HEK293 (cell line): Measurements from ENCODE around the gene SAMD4B.

Experiments
- CTCF ChIA-PET: fragments of 350-600 bp; formaldehyde crosslinking; extraction: SDS; loops from one replicate; lab custom pipeline; 2021; ENCODE audit warnings: antibody characterized with exemption; lab: Yijun Ruan, JAX
- POLR2A ChIA-PET: fragments of 300-600 bp; formaldehyde crosslinking; extraction: SDS; loops from one replicate; lab custom pipeline; 2020; ENCODE audit warnings: antibody characterized with exemption, inconsistent platforms; lab: Yijun Ruan, JAX
- H3K27ac ChIP-seq: fragments of 200-500 bp; sonication (Bioruptor generic); 2 replicates; pipeline ENCODE4 v1.5.1; 2014; ENCODE audit warnings: low read depth, low read length, control low read depth, inconsistent platforms; ENCODE audit errors: extremely low read depth
- H3K36me3 ChIP-seq, 2 experiments: fragments of 200-500 bp in 1 of 2; sonication (Bioruptor generic) in 1 of 2; 1 replicate in 1 of 2; 2 replicates in 1 of 2; pipeline ENCODE4 v1.5.1; 2014 to 2017; ENCODE audit warnings: inconsistent platforms in 2 of 2, low read length in 2 of 2; ENCODE audit not compliant: control insufficient read depth in 2 of 2, insufficient read depth in 1 of 2
- H3K4me1 ChIP-seq: fragments of 200-500 bp; sonication (Bioruptor generic); 2 replicates; pipeline ENCODE4 v1.5.1; 2014; ENCODE audit warnings: mild to moderate bottlenecking, low read length, inconsistent platforms; ENCODE audit not compliant: control insufficient read depth, insufficient read depth
- H3K4me3 ChIP-seq: 2 replicates; pipeline ENCODE4 v1.5.1; 2011; ENCODE audit warnings: low read depth, mild to moderate bottlenecking, control low read depth, low read length, moderate library complexity
- H3K9me3 ChIP-seq: fragments of 200-500 bp; sonication (Bioruptor generic); 2 replicates; pipeline ENCODE4 v1.5.1; 2014; ENCODE audit warnings: low read depth, low read length, inconsistent platforms; ENCODE audit not compliant: control insufficient read depth, insufficient read depth
- HOXA7 ChIP-seq: sonication (generic); formaldehyde crosslinking; IDR thresholded peaks from 2 replicates; pipeline ENCODE4 v1.8.1; 2022; ENCODE audit warnings: missing genetic modification reagents, borderline replicate concordance
- KLF17 ChIP-seq: fragments of 450-650 bp; formaldehyde crosslinking; IDR thresholded peaks from 2 replicates; pipeline ENCODE4 v1.5.1; 2016; ENCODE audit warnings: missing biosample characterization, missing genetic modification characterization
- MYNN ChIP-seq: fragments of 450-650 bp; formaldehyde crosslinking; IDR thresholded peaks from 2 replicates; pipeline ENCODE4 v1.5.1; 2016; ENCODE audit warnings: missing biosample characterization, missing genetic modification characterization, borderline replicate concordance
- PRDM2 ChIP-seq: fragments of 450-650 bp; formaldehyde crosslinking; IDR thresholded peaks from 2 replicates; pipeline ENCODE4 v1.5.1; 2016; ENCODE audit warnings: missing biosample characterization, missing genetic modification characterization, borderline replicate concordance
- SP2 ChIP-seq: fragments of 450-650 bp; formaldehyde crosslinking; IDR thresholded peaks from 2 replicates; pipeline ENCODE4 v1.5.1; 2016; ENCODE audit warnings: missing biosample characterization, missing genetic modification characterization
- ZBTB10 ChIP-seq: fragments of 450-650 bp; formaldehyde crosslinking; IDR thresholded peaks from 2 replicates; pipeline ENCODE4 v1.5.1; 2016; ENCODE audit warnings: missing biosample characterization, missing genetic modification characterization
- ZBTB17 ChIP-seq: fragments of 450-650 bp; formaldehyde crosslinking; IDR thresholded peaks from 2 replicates; pipeline ENCODE4 v1.5.1; 2016; ENCODE audit warnings: missing biosample characterization, missing genetic modification characterization
- ZBTB8A ChIP-seq: fragments of 450-650 bp; formaldehyde crosslinking; IDR thresholded peaks from 2 replicates; pipeline ENCODE4 v1.5.1; 2016; ENCODE audit warnings: missing biosample characterization, missing genetic modification characterization
- ZFP69B ChIP-seq: fragments of 450-650 bp; formaldehyde crosslinking; IDR thresholded peaks from 2 replicates; pipeline ENCODE4 v1.5.1; 2016; ENCODE audit warnings: missing biosample characterization, missing genetic modification characterization
- ZNF112 ChIP-seq: fragments of 450-650 bp; formaldehyde crosslinking; IDR thresholded peaks from 2 replicates; pipeline ENCODE4 v1.5.0; 2017; ENCODE audit warnings: missing biosample characterization, missing genetic modification characterization
- ZNF221 ChIP-seq: fragments of 450-650 bp; formaldehyde crosslinking; IDR thresholded peaks from 2 replicates; pipeline ENCODE4 v1.5.1; 2017; ENCODE audit warnings: missing biosample characterization, missing genetic modification characterization, borderline replicate concordance
- ZNF248 ChIP-seq: fragments of 450-650 bp; formaldehyde crosslinking; IDR thresholded peaks from 2 replicates; pipeline ENCODE4 v1.5.1; 2017; ENCODE audit warnings: missing biosample characterization, missing genetic modification characterization
- ZNF391 ChIP-seq: fragments of 450-650 bp; formaldehyde crosslinking; IDR thresholded peaks from 2 replicates; pipeline ENCODE4 v1.5.1; 2016; ENCODE audit warnings: low read depth, missing biosample characterization, missing genetic modification characterization, borderline replicate concordance
- ZNF398 ChIP-seq: fragments of 450-650 bp; formaldehyde crosslinking; IDR thresholded peaks from 2 replicates; pipeline ENCODE4 v1.5.1; 2017; ENCODE audit warnings: missing biosample characterization, missing genetic modification characterization
- ZNF549 ChIP-seq: fragments of 450-650 bp; IDR thresholded peaks from 2 replicates; pipeline ENCODE4 v1.5.1; 2018; ENCODE audit warnings: missing biosample characterization, missing genetic modification characterization, mild to moderate bottlenecking, inconsistent platforms, moderate library complexity
- ZNF555 ChIP-seq: fragments of 450-650 bp; formaldehyde crosslinking; conservative IDR thresholded peaks from 2 replicates; pipeline ENCODE4 v1.5.1; 2017; ENCODE audit warnings: missing biosample characterization, mild to moderate bottlenecking, missing genetic modification characterization, inconsistent platforms
- ZNF596 ChIP-seq: fragments of 450-650 bp; IDR thresholded peaks from 2 replicates; pipeline ENCODE4 v1.5.0; 2018; ENCODE audit warnings: missing biosample characterization, mild to moderate bottlenecking, missing genetic modification characterization, moderate library complexity
- ZNF629 ChIP-seq: fragments of 450-650 bp; formaldehyde crosslinking; IDR thresholded peaks from 2 replicates; pipeline ENCODE4 v1.5.1; 2017; ENCODE audit warnings: missing biosample characterization, missing genetic modification characterization
- ZNF658 ChIP-seq: fragments of 450-650 bp; formaldehyde crosslinking; IDR thresholded peaks from 2 replicates; pipeline ENCODE4; 2016; ENCODE audit warnings: missing biosample characterization, missing genetic modification characterization
- ZNF791 ChIP-seq: fragments of 450-650 bp; formaldehyde crosslinking; IDR thresholded peaks from 2 replicates; pipeline ENCODE4 v1.5.1; 2016; ENCODE audit warnings: missing biosample characterization, missing genetic modification characterization
- ZXDB ChIP-seq: fragments of 450-650 bp; formaldehyde crosslinking; IDR thresholded peaks from 2 replicates; pipeline ENCODE4 v1.5.1; 2016; ENCODE audit warnings: missing biosample characterization, missing genetic modification characterization

Gene SAMD4B

GRCh38 chr19:39327363-39328045 is 14.7 kb upstream of the SAMD4B start:
- Histone ChIP-seq H3K9me3 (no peaks in the 10 kb centered on the region), H3K36me3 (no peaks in the 10 kb centered on the region; a peak in 1 of 3 replicates)
- TF ChIP-seq ZNF398 (tag by site-specific recombination): peak; percentile 13; the same call in 1 of the 2 replicates
- peak; percentile 37 for TF ChIP-seq SP2
- no peak for TF ChIP-seq ZNF596
- peak; percentile 41; the same call in 1 of the 2 replicates for TF ChIP-seq ZNF791
- TF ChIP-seq, all 188 proteins: peak for 3
- H3K4me1 ChIP-seq: no peaks in the 10 kb centered on the region; the same call in 1 of the 2 replicates
- ChIA-PET CTCF (interaction anchor here (0.6 to 9.4 kb wide), 47 partner anchors 9 to 925 kb away, joined by 3 to 165 read pairs (median 4); partner anchors contain the start of genes FAM98C, FBXO17, GMFG and IFNL1), POLR2A (interaction anchor here (0.6 to 1.1 kb wide), 3 partner anchors 8 to 116 kb away, joined by 3 to 8 read pairs (median 5); partner anchors contain the start of genes GMFG and RPS16)
- no peak overlapping the region for H3K27ac ChIP-seq
- no peak overlapping the region for H3K4me3 ChIP-seq

- ChIA-PET POLR2A (interaction anchor here (0.6 to 1.1 kb wide), 3 partner anchors 8 to 383 kb away, joined by 3 to 8 read pairs (median 4); partner anchors contain the start of gene GMFG), CTCF (interaction anchor here (0.6 to 9.4 kb wide), 44 partner anchors 8 to 925 kb away, joined by 3 to 165 read pairs (median 4); partner anchors contain the start of genes FAM98C, FBXO17, GMFG and IFNL1)
- H3K4me1 ChIP-seq: no peaks in the 10 kb centered on the region; the same call in 1 of the 2 replicates
- H3K36me3 ChIP-seq: no peaks in the 10 kb centered on the region; a peak in 1 of 3 replicates
- no peak overlapping the region for H3K27ac ChIP-seq
- H3K9me3 ChIP-seq: no peaks in the 10 kb centered on the region
- no peak overlapping the region for H3K4me3 ChIP-seq
- 0 out of 2 replicates have a peak, but pooled peaks have one; percentile 19 for TF ChIP-seq ZBTB8A (tag by site-specific recombination)
- TF ChIP-seq ZNF221: no peak
- no peak for TF ChIP-seq MYNN (tag by site-specific recombination)
- no peak for TF ChIP-seq ZNF549 (tag by site-specific recombination)
- TF ChIP-seq ZNF391 (tag by site-specific recombination): peak; percentile 39; the same call in 1 of the 2 replicates
- TF ChIP-seq ZNF112 (tag by site-specific recombination): no peak
- TF ChIP-seq ZBTB17 (tag by site-specific recombination): peak; percentile 84
- TF ChIP-seq ZBTB10 (tag by site-specific recombination): peak; percentile 52; the same call in 1 of the 2 replicates
- TF ChIP-seq ZNF248 (tag by site-specific recombination): no peak
- no peak for TF ChIP-seq PRDM2 (tag by site-specific recombination)
- TF ChIP-seq ZNF629: peak; percentile 55; the same call in 1 of the 2 replicates
- TF ChIP-seq ZNF555 (tag by site-specific recombination): no peak
- TF ChIP-seq HOXA7: no peak
- TF ChIP-seq ZNF658 (tag by site-specific recombination): no peak
- no peak for TF ChIP-seq ZFP69B
- TF ChIP-seq ZXDB: peak; percentile 27; the same call in 1 of the 2 replicates
- peak; percentile 61; the same call in 1 of the 2 replicates for TF ChIP-seq KLF17 (tag by site-specific recombination)
These were observed 14.0 kb upstream of the SAMD4B start for GRCh38 chr19:39328046-39328705.
